GM19035 (cell line): ENCODE measurements around the gene CFAP157.

Source experiments
- ATAC-seq: cut with Tn5 transposase; IDR thresholded peaks from one replicate; pipeline ENCODE4 v1.9.1; 2021; ENCODE audit not compliant: unreplicated experiment

CFAP157 gene

DNA sequence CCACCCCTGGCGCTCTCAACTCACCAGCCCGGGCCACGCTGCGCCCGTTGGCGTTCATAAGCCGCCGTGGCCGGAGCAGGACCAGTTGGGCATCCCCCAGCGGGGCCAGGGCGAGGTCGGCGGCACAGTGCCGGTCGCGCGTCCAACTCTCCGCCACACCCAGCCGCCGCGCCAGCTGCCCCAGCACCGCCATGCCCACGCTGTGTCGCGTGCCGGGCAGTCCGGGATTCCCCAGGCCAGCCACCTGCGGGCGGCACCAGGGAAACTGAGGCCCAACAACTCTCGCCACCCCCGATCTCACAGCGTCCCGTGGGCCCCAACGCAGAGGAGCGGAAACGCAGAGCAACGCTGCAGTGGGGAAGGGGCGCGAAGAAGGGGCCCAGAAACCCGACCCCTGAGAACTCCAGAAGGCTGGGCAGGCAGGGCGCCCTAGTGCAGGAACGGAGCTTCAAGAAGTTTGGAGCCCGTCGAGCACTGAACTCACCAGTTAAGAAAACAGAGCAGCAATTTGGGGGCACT lies 8.2 kb downstream of the CFAP157 start:
- peak; percentile 3 for ATAC-seq

DNA sequence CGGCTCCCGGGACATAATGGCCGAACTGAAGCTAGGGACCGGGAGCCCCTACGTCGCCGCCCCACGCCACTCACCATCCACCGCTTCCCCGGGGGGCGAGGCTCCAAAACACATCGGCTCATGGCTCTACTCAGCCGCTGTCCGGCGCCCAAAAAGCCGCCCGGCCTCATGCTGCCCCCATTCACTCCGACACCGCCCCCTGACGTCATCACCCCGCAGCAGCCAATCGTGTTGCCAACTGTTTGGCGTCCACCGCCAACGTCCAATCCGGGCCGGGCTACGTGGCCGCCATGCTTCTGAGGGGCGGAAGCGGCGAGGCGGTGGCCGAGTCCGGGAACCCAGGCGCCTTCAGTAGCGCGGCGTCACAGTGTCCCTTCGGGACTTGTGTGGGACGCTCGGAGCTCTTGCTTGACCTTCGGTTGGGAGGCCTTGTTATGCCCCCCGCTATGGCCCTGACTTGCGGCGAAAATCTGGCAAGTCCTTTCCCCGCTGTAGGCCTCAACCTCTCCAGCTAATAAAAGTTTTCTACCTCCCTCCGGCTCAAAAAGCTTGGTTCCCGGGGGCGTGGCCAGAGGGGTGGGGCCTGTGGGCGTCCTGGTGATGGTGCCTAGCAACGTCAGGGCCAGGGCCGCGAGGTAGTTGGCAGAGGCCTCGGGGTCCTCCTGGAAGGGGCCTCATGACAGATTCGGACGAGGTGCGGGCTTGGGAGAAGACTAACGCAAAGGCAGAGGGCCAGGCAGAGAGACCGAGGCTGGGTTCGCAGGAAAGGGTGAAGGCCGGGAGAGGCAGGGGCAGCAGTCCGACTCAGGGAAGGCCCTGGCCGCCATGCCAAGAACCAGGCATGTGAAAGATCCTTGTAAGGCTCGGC lies 8.9 kb downstream of the CFAP157 start, which contains the start of the genes PTRH1 and TTC16:
TSS of gene PTRH1 (minus strand) at position 194 of the 868 bp plus-strand sequence. CDS start at position 170, 24 bp downstream.
TSS of gene TTC16 (plus strand) at position 610 of the 868 bp plus-strand sequence. CDS start at position 677, 67 bp downstream.
- peak; percentile 93 for ATAC-seq

DNA sequence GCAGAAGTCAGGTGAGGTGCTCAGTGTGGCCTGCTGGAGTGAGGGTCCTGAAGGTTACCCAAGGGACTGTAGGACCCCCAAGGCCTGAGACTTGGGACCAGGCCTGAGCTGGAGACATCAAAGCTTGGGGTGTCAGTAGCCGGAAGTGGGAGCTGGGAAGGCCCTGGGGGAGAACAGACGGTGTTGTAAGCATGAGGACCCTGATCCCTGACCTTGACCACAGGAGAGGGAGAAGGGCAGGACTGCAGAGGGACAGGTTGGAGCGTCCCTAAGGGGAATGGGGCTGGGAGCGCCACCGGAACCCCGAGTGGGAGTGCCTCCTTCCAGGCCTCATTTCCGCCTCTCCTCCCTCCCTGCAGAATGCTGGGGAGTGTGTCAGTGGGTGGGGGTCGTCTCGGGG lies 9.6 kb downstream of the CFAP157 start:
- no peak for ATAC-seq

DNA sequence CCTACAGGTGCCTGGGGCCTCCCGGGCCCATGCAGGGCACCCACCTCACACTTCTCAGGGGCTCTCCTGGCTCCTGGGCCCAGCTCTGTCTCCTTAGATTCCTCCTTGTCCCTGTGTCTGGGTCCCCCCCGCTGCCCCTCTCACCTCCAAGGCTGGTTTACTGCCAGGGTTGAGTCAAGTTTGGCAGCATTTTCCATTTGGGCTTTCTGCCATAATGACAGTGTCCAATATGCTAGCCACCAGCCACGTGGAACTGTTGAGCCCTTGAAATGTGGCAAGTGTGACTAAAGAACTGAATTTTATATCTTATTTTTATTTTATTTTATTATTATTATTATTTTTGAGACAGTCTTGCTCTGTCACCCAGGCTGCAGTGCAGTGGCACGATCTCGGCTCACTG lies 11.0 kb downstream of the CFAP157 start:
- no peak for ATAC-seq

DNA sequence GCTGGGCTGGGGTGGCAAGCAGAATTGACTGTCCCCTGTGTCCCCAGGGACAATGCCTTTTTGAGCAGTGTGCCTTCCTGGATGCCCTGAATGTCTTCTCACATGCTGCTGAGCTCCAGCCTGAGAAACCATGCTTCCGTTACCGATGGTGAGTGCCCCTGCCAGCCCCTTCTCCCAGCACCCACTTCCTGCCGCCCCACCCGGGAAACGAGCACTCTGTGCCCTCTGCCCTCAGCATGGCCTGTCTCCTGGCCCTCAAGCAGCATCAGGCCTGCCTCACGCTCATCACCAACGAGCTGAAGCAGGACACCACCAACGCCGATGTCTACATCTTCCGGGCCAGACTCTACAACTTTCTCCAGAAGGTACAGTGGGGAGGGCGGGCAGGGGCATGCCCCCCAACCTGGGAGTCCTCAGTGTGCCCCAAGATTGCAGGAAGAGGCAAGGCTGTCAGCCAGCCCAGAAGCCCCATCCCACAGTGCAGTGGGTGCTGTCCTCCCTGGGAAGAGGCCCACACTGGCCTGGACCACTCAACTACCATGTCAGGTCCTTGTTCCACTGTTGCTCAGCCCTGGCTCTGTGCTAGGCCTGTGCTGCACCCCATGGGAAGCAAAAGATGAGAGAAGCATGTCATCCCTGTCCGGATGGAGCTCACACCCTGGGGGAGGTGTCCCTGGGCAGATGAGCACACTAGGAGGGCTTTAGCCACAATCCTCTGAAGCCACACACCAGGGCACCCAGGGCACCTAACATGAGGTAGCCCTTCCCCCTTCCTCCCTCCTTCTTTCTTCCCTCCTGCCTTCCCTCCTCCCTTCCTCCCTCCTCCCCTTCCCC lies 13.5 kb downstream of the CFAP157 start:
- ATAC-seq = no peak

DNA sequence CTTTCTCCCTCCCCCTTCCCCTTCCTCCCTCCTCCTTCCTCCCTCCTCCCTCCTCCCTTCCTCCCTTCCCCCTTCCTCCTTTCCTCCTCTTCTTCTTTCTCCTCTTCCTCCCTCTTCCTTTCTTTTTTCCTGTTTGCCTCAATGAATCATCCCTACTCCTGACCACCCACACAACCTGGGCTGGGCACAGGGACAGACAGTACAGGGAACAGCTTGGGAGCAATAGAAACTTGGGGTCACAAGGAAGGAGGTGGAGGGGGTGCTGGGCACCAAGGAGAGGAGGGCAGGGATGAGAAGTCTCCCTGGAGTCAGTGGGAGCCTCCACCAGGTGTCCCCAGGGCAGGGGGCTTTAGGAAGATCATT lies 14.1 kb downstream of the CFAP157 start:
- no peak for ATAC-seq

DNA sequence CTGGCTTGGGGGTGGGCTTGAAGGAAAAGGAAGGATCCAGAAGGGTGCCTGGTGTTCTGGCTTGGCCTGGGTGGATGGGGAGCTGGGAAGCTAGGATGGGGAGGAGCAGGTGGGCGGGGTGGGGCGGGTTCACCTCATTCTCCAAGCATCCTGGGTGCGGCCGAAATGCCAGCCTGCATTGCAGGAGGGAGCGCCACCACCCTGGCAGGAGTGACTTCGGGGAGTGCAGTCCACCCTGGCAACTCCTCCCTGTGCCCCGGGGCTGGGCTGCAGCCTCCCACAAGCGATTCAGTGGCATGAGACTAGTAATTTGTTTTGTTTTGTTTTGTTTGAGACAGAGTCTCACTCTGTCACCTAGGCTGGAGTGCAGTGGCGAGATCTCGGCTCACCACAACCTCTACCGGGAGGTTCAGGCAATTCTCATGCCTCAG lies 14.6 kb downstream of the CFAP157 start:
- no peak for ATAC-seq

DNA sequence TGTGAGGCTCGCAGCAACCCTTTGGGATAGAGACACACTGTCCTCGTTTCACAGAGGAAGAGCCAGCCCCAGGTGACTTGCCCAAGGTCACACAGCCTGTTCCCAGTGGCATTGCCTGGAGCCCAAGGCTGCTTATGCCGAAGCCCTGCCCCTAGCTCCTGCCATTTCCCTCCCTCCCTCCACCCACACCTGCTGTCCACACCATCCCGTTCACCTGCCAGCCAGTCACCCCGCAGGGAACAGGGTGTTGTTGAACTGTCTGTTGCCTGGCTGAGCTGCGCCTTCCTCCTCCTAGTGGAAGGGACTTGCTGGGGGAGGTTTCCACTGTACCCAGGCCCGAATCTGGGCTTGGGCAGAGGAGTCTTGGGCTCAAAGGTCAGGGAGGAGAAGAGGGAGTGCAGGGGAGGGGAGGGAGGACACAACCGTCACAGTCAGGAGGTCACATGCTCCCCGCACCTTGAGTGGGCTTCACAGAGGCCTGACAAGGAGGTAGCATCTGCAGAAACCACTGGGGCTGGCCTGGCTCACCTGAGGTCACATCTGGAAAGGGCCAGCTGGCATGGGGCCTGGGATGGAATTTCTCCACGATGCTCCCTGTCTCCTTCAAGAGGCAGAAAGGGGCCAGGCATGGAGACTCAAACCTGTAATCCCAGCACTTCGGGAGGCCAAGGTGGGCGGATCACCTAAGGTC lies 15.4 kb downstream of the CFAP157 start:
- no peak for ATAC-seq

DNA sequence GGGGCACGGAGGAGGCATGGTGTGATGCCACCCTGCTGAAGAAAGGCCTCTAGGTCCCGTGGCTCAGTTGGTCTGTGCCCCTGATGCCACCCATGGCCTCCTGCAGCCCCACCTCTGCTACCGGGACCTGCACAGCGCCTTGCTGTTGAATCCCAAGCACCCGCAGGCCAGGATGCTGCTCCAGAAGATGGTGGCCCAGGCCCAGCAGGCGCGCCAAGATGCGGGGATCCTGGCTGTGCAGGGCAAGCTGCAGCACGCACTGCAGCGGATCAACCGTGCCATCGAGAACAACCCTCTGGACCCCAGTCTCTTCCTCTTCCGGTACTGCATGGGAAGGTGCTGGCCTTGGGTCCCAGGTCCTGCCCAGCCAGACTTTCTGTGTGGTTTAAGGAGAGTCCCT lies 16.2 kb downstream of the CFAP157 start:
- no peak for ATAC-seq

DNA sequence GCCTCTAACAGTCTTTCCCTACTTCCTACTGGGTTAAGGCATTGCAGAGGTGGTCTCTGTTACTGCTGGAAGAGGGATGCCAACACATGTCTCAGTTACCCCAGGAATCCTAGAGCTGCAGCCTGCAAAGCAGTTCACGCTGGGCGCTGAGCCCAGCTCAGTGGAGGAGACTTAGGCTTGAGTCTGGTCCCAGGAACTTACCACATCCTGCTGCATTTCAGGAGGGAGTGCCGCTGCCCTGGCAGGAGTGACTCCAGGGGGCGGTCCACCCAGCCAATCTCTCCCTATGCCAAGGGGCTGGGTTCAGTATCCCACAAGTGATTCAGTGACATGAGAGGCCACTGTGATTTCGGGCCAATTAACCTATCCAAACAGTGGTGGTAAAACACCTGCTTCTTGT lies 16.7 kb downstream of the CFAP157 start:
- ATAC-seq = no peak

DNA sequence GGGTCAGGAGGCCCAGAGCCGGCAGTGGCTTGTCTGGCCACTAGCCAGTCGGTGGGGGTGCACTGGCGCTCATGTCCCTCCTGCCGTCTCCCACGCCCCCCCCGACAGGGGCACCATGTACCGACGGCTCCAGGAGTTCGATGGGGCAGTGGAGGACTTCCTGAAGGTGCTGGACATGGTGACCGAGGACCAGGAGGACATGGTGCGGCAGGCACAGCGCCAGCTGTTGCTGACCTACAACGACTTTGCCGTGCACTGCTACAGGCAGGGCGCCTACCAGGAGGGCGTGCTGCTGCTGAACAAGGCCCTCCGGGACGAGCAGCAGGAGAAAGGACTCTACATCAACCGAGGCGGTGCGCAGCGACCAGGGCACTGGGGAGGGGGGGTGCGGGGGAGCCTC lies 17.2 kb downstream of the CFAP157 start:
- no peak for ATAC-seq

DNA sequence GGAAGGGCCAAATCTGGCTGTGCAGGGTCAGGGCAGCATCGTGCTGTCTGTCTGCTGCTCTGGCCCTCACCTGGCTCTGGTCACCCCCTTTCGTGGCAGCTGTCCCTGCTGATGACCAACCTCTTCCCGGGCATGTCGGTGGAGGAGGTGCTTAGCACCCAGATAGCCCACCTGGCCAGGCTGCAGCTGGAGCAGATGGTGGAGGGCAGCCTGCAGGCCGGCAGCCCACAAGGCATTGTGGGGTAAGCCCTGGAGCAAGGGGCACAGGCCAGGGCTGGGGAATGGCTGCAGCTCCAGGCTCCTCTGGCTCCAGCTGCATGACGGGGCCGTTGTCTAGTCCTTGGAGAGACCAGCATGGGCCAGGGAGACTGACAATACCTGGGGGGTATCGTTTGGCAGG lies 20.1 kb downstream of the CFAP157 start:
- no peak for ATAC-seq

DNA sequence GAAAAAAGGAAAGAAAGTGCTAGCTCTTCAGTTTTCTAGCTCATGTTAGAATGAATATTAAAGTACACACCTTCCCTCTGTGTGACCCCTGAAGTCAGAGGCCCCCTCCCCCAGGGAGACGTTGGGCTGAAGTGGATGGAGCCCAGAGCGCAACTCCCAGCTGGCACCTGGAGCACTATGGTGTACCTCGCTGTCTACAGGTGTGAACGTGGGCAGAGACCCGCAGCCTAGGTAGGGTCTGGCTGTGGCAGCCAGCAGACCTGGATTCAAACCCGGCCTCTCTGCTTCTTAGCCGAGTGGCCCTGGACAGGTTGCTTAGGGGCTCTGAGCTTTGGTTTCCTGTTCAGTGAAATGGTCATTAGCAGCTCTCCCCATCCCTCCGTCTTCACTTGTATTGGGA lies 22.0 kb downstream of the CFAP157 start:
- ATAC-seq = no peak

DNA sequence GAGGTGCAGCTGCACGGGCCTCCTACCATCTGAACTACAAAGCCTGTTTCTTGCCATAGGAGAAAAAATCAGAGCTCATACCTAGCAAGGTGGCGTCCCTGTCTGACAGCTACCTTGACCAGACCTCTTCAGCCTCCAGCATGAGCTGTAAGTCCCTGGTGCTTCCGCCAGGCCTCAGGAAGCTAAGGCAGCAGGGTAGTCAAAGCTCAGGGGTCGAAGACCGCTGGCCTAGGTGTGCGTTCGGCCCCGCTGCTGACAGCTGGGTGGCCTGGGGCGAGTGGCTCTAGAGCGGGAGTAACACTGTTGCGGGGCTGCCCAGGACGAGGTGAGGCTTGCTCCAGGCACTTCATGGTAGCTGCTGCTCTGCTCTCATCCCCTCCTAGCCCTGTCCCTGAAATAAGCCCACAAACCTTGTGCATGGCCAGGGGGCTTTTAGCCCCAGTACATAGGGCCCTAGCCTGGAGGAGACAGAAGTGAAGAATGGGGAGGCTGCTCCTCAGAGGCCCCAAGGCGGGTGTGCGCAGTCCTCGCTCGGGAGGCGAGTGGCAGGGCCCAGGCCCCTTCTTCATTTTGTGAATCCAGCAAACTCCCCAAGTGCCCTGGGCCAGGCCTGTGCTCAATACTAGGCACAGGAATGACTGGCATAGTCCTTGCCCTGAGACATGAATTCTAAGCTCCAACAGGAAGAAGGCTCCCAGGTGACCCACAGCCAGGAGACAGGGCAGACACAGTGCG lies 22.9 kb downstream of the CFAP157 start:
- ATAC-seq = no peak

DNA sequence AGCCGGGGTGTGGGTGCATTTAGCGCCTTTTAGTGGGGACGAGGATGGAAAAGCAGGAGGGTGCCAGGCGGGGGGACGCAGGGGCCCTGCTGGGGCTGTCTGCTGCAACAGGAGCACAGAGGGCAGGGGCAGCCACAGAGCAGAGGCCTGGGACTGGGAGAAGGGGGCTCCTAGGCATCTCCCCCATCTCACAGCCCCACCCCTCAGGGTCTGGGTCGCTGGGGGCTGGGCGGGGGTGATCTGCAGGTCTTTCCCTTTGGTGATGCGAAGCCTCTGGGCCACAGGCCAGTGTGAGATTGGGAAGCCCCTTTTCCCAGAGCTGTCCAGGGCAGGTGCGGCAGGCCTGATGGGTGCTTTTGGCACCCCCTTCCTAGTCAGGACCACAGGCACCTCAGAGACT lies 23.5 kb downstream of the CFAP157 start:
- ATAC-seq = no peak

DNA sequence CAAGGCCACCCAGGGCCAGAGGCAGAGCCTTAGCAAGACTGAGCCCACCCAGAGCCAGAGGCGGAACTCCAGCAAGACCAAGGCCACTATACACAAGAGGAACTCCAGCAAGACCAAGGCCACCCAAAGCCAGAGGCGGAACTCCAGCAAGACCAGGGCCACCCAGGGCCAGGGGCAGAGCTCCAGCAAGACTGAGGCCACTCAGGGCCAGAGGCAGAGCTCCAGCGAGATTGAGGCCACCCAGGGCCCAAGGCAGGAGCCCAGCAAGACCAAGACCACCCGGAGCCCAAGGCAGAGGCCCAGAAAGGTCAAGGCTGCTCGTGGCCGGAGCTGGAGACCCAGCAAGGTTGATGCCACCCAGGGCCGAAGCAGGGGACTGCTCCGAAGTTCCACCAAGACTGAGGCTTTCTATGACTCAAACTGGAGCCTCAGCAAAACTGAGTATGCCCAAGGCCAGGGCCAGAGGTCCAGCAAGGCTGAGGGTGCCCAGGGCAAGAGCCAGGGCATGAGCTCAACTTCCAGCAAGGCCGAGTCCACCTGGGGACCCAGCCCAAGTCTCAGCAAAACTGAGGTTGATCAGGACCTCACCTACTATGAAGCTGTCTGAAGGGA lies 24.1 kb downstream of the CFAP157 start:
- no peak for ATAC-seq

DNA sequence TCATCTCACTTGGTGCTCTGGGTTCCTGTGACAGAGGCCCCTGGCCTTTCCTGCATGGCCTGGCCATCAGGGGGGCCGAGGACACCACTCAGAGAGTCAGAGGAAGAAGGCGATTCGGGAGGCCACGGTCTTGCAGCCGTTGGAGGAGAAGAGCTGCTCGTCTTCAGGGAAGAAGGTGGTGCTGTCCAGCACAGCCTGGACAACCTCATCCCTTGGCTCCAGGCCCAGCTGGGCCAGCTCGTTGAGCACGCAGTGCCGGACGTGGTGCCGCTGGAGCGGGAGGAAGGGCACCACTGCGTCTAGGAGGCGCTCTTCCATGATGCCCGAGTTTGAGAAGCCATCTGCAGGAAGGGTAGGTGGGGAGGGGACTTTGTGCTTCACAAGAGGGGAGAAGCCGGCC lies 25.1 kb downstream of the CFAP157 start:
- no peak for ATAC-seq

DNA sequence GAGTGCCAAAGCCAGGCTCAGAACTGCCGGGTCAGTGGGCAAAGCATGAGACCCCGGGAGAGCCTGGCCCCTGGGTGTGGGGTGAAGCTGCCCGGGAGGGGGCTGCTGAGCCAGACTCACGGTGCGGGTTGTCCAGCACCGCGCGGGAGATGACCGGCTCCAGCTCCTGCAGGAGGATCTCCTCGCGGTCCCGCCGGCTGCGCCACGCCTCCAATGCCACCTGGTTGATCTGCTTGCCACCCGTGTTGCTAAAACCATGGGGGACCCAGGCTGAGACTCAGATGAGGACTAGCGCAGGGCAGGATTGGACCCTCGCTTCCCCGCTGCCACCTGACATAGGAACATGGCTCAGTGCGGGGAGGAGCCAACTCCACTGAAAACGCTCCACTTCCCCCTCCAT lies 25.7 kb downstream of the CFAP157 start:
- ATAC-seq = no peak

DNA sequence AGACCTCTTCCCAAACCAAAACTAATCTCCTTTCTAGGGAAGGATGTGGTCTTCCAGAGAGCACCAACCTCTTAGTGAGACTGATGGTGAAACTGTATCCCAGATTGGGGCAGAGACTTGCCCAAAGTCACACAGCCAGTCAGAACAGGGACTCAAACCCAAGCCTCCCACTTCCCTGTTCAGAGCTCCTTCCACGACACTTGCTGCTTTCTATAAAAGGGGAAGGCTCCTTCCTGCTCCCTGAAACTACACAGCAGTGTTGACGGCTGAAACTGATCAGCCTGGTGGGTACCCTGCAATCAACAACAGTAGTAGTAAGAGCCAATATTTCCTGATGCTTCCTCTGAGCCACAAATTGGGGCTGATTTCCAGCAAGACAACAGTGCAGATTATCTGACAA lies 26.8 kb downstream of the CFAP157 start:
- ATAC-seq = no peak

DNA sequence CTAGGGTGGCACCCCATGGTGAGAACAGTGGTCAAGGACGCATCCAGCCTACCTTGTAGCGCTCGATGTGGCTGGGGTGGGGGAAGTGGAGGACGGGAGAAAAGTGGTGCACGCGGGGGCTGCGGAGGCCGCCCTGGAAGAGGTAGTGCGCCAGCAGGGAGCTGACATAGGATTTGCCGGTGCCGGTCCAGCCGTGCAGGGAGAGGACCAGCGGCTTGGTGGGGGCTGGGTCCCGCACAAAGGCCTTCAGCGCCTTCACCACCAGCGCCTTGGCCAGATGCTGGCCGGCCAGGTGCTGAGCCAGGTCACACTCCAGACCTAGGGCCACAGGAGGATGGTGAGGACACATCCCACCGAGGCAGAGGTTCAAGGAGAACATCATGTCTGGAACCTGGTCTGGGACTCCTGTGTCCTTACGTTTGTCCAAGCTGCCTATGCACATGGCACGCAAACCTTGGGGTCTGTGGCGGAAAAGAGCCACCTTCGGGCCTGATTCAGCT lies 27.5 kb downstream of the CFAP157 start:
- no peak for ATAC-seq
